ENCODE data around the gene MS4A1.

The MS4A1 gene

DNA sequence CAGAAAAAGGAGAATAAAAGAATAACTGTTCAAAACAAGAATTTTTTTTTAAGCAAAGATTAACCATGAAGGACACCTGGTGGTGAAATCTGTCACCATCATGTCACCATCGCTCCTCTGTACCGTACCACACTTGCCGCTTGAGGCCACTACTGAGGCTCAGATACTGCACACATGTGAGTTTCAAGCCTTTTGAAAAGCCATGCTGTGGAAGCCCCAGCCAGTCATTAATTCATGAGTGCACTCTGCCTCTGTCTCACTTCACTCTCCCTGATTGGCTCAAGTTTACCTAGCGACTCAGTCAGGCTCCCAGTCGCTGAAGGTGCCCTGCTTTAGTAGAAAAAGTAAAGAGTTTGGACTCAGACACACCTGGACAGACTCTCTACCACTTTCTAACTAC, 30.3 kb downstream of the MS4A1 start:
- TF ChIP-seq, protein P1, sequence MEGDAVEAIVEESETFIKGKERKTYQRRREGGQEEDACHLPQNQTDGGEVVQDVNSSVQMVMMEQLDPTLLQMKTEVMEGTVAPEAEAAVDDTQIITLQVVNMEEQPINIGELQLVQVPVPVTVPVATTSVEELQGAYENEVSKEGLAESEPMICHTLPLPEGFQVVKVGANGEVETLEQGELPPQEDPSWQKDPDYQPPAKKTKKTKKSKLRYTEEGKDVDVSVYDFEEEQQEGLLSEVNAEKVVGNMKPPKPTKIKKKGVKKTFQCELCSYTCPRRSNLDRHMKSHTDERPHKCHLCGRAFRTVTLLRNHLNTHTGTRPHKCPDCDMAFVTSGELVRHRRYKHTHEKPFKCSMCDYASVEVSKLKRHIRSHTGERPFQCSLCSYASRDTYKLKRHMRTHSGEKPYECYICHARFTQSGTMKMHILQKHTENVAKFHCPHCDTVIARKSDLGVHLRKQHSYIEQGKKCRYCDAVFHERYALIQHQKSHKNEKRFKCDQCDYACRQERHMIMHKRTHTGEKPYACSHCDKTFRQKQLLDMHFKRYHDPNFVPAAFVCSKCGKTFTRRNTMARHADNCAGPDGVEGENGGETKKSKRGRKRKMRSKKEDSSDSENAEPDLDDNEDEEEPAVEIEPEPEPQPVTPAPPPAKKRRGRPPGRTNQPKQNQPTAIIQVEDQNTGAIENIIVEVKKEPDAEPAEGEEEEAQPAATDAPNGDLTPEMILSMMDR (IDR thresholded peaks at IDR 0.05): peak; percentile 88

DNA sequence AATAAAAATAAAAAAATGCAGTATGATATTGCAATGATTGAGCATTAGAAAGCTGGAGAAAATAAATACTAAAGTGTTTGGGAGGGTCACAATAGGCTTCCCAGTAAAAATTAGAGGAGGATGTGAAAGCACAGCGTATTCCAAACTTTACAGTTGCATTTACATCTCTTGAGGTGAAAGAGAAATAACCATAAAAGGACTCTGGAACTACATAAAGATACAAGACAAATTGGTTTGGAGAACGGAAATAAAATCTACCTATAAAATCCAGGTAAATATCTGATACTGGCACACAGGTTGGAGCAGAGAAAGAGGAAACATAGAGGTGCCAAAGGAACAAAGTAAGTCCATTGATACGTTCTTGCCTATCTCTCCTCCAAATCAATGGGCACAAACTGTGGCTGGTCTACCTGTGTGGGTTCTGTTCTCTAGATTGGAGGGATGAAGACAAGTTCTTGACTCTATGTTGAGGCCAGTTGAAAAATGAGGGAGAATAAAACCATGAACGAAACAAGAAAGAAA, 36.9 kb downstream of the MS4A1 start, which contains the start of gene MS4A12:
Gene MS4A12, plus strand, starts transcription at position 291 of the 522 bp plus-strand sequence. CDS start 4,541 bp downstream, outside the sequence.
- TF ChIP-seq, protein P1 (IDR thresholded peaks at IDR 0.05): no peak

DNA sequence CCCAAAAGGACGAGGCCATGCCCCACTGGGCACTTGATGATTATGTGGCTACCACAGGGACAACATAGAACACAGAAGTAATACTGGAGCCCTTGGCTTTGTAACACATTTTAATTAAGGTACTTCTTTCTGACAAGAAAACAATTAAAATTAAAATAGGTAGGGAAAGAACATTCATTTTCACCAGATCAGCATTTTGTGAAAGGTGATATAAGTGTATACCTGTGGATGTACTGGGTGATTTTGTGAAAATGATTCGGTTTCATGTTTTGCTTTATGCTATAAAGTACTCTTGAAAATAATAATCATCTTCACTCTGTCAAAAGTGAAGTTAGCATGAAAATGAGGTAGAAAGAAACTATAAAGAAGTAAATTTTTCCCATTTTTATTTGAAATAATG, 37.8 kb downstream of the MS4A1 start:
- TF ChIP-seq, protein P1 (IDR thresholded peaks at IDR 0.05): no peak

DNA sequence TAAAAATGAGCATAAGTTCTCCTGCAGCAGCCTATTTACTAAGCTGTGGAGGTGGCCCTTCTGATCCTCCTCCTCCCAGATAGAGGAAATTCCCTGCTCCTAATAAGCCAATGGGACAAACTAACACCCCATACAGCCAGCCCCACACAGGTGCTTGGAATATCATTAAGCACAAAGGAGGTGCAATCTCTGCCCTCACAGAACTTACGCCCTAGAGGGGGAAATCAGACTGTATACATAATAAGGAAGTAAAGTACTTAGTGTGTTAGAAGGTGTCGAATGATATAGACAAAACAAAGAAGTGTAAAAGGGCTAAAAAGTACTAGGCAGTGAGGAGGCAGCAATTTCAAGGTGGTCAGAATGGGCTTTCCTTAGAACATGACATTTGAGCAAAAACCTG, 42.8 kb downstream of the MS4A1 start:
- TF ChIP-seq, protein P1 (IDR thresholded peaks at IDR 0.05): no peak

DNA sequence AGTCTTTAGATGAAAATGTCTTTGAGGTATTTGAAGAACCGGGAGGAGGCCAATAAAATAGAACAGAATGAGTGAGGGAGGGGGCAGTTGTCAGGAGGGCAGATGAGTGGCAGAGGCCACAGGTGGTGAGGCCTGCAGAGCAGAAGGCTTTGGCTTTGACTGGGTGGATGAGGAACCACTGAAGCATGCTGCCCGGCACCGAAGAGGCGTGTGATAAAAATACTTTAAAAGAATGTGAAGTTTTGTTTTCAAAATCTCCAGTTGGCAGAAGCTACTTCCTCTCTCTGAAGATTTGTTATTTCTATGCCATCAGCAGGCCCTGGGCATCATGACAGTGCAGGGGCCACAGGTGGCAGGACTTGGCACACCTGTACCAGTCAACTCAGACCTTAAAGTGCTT, 43.2 kb downstream of the MS4A1 start:
- TF ChIP-seq, protein P1 (IDR thresholded peaks at IDR 0.05): no peak

DNA sequence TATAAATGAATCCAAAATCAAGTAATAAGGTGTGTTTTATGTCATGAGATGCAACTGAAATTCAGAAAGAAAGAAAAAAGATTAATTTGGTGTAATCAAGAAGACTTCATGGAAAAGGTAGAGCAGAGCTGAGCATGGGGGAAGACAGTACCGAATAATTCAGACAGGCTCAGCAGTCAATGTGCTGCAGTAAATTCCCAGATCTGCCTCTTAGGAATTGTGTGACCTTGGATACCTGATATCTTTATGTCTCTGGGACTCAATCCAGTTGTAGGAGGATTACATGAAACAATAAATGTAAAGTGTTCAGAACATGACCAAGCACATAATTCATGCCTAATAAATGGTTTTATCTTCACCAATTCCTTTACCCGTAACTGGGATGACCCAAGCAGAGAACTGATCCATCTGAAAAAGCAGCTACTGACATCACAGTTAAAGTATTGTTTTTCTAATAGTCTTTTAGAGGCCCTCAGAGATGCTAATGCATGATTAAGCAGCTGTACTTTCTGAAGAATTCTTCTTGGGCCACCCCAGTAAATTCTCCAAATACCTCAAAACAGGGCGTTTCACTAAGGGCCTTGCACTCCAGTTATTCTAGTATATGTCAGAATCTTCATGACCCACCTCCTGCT, 44.7 kb downstream of the MS4A1 start:
- TF ChIP-seq, protein P1 (IDR thresholded peaks at IDR 0.05): no peak

DNA sequence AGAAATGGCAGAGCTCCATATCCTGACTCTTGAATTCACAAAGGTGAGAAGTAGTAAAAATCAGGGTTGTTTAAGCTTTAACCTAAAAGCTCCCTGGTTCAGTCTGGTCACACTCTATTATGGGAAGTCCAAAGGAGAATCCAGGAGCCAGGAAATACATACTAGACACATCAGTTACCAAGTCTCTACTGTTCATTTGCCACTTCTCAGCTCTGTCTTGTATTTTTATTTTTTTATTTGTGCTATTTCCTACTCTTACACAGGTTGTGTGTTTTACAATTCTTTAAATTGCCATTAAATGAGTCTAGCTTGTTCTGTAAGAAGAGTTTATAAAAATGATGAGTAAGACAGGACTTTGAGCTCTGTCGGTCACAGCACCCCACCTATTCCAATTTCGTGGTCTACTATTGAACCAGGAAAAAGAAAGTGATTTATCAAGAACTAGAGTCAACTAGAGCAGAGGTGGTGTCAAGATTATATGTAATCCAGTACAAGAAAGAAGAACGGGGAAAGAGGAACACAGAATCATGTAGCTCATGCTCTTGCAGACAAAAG, 46.7 kb downstream of the MS4A1 start:
- TF ChIP-seq, protein P1 (IDR thresholded peaks at IDR 0.05): no peak

Data from LNCAP (cell line).